ENCODE measurements around the gene TAOK2. TPM values are rescaled to one million over a fixed set of nuclear protein-coding genes. Genes with fewer than 3 reads are reported as not detected.

The TAOK2 gene
- total RNA-seq (2013) = 20.4 TPM
- polyA plus RNA-seq (10 to 100 TPM in 1 of 3 donors, 1 to 10 TPM in 2; 1.1 to 19.2 (median 2.3) TPM), polyA minus RNA-seq (12.7 and 15.4 TPM in 2 replicates), total RNA-seq (19.4 to 59.3 (median 36.7) reads per million in 11 experiments)

GRCh38 chr16:29973384-29974246 lies at the start of gene TAOK2:
TSS of gene TAOK2 (plus strand) at chr16:29973868. CDS start at chr16:29977773, 3,905 bp downstream.
- intact Hi-C loops (cut with micrococcal nuclease) = loop anchor here (1.0 to 10.0 kb wide), 2 partner anchors 23 to 109 kb away; partner anchors contain the start of genes INO80E (in 2 of the 2) and CDIPT (in 1 of the 2)
- Histone ChIP-seq H2AFZ (ENCODE audit: insufficient read depth, low read depth, low read length, poor library complexity, severe bottlenecking) (peak within 1 kb of the TSS; percentile 98), H3K9ac (ENCODE audit: insufficient read depth, low read length, poor library complexity, severe bottlenecking) (peak within 1 kb of the TSS; percentile 83), H4K20me1 (ENCODE audit: insufficient read depth, low read length) (peaks cover 46% of the 10 kb centered on the region), H3K9me3 (replicated peaks in 1 of 2; ENCODE audit: control insufficient read depth in 1 of 2, insufficient read depth in 1 of 2, low read length in 2 of 2) (no peaks in the 10 kb centered on the region), H3K4me3 (replicated peaks in 1 of 3; ENCODE audit: low read depth in 2 of 3, low read length in 3 of 3) (peak within 1 kb of the TSS; percentile 79 to 100 (median 98)), H3K79me2 (ENCODE audit: insufficient read depth, low read length) (peaks cover 46% of the 10 kb centered on the region), H3K27ac (ENCODE audit: low read depth in 1 of 2, low read length in 2 of 2) (peak within 1 kb of the TSS; percentile 63 to 77), H3K27me3 (ENCODE audit: control insufficient read depth in 2 of 2, insufficient read depth in 2 of 2, low read length in 2 of 2) (no peaks in the 10 kb centered on the region), H3K36me3 (replicated peaks in 1 of 2; ENCODE audit: control insufficient read depth in 1 of 2, insufficient read depth in 2 of 2, low read length in 2 of 2) (peaks cover 29 to 46% of the 10 kb centered on the region in 2 donors), H3K4me1 (ENCODE audit: control insufficient read depth in 1 of 2, insufficient read depth in 2 of 2, low read length in 2 of 2) (peaks cover 31 to 43% of the 10 kb centered on the region in 2 donors), H3K4me2 (replicated peaks; ENCODE audit: extremely low read depth, low read length, poor library complexity, severe bottlenecking) (peak within 1 kb of the TSS; percentile 100)
- H3K36me3 Mint-ChIP-seq = peaks cover 29 to 55% of the 10 kb centered on the region in 2 donors
- peak within 1 kb of the TSS; percentile 91 to 94 for H3K4me3 Mint-ChIP-seq
- peaks cover 0 to 5% (median 2%) of the 10 kb centered on the region in 7 donors for H3K9me3 Mint-ChIP-seq
- peak within 1 kb of the TSS; percentile 82 to 96 (median 93) for H3K27ac Mint-ChIP-seq
- H3K4me1 Mint-ChIP-seq = peaks cover 38% of the 10 kb centered on the region
- H3K27me3 Mint-ChIP-seq (ENCODE audit: low read depth in 3 of 3) = peaks cover 0 to 5% (median 2%) of the 10 kb centered on the region in 3 donors
- WGBS (ENCODE audit: insufficient coverage) = 4% methylated on average over 65 of the region's 75 CpGs
- DNase-seq = peak; percentile 97 to 99 (median 98)
- no peak for TF ChIP-seq CTCF (IDR thresholded peaks at IDR 0.05)

GRCh38 chr16:29925105-29925756 lies 48.4 kb upstream of the TAOK2 start:
- intact Hi-C loops (cut with micrococcal nuclease) = loop anchor here (5.0 to 10.0 kb wide), 2 partner anchors 37 to 60 kb away; partner anchors contain the start of genes TMEM219 (in 2 of the 2) and CDIPT (in 1 of the 2)
- peaks cover 29% of the 10 kb centered on the region for H3K4me1 Mint-ChIP-seq
- peaks cover 31 to 34% of the 10 kb centered on the region in 2 donors for H3K36me3 Mint-ChIP-seq

More at GRCh38 chr16:29925105-29925756, 48.4 kb upstream of the TAOK2 start:
- H3K27ac ChIP-seq (ENCODE audit: low read depth in 1 of 2, low read length in 2 of 2) = peak overlapping the region in 1 of 2 donors; percentile 77
- peaks cover 36% of the 10 kb centered on the region for H3K79me2 ChIP-seq (ENCODE audit: insufficient read depth, low read length)
- peak overlapping the region in 6 of 7 donors; percentile 63 to 88 (median 82) for H3K27ac Mint-ChIP-seq
- H3K4me3 Mint-ChIP-seq = peak overlapping the region; percentile 93 to 94
- H3K9me3 ChIP-seq (replicated peaks in 1 of 2; ENCODE audit: control insufficient read depth in 1 of 2, insufficient read depth in 1 of 2, low read length in 2 of 2) = no peaks in the 10 kb centered on the region
- 14% methylated on average over 9 of the region's 9 CpGs for WGBS (ENCODE audit: insufficient coverage)
- H3K27me3 Mint-ChIP-seq (ENCODE audit: low read depth in 3 of 3) = peaks cover 0 to 3% (median 0%) of the 10 kb centered on the region in 3 donors
- H3K4me1 ChIP-seq (ENCODE audit: control insufficient read depth in 1 of 2, insufficient read depth in 2 of 2, low read length in 2 of 2) = peaks cover 16 to 23% of the 10 kb centered on the region in 2 donors
- peak overlapping the region; percentile 70 for H3K9ac ChIP-seq (ENCODE audit: insufficient read depth, low read length, poor library complexity, severe bottlenecking)
- no peaks in the 10 kb centered on the region for H3K27me3 ChIP-seq (ENCODE audit: control insufficient read depth in 2 of 2, insufficient read depth in 2 of 2, low read length in 2 of 2)
- peaks cover 29 to 32% of the 10 kb centered on the region in 2 donors for H3K36me3 ChIP-seq (replicated peaks in 1 of 2; ENCODE audit: control insufficient read depth in 1 of 2, insufficient read depth in 2 of 2, low read length in 2 of 2)
- no peaks in the 10 kb centered on the region for H3K9me3 Mint-ChIP-seq
- peak overlapping the region; percentile 94 for H2AFZ ChIP-seq (ENCODE audit: insufficient read depth, low read depth, low read length, poor library complexity, severe bottlenecking)
- peak overlapping the region; percentile 77 to 94 (median 87) for H3K4me3 ChIP-seq (replicated peaks in 1 of 3; ENCODE audit: low read depth in 2 of 3, low read length in 3 of 3)
- DNase-seq = no peak
- TF ChIP-seq CTCF (IDR thresholded peaks at IDR 0.05) = no peak
- H4K20me1 ChIP-seq (ENCODE audit: insufficient read depth, low read length) = peaks cover 42% of the 10 kb centered on the region
- peak overlapping the region; percentile 84 for H3K4me2 ChIP-seq (replicated peaks; ENCODE audit: extremely low read depth, low read length, poor library complexity, severe bottlenecking)
